ENCODE measurements around the gene CBLN3.

DNA sequence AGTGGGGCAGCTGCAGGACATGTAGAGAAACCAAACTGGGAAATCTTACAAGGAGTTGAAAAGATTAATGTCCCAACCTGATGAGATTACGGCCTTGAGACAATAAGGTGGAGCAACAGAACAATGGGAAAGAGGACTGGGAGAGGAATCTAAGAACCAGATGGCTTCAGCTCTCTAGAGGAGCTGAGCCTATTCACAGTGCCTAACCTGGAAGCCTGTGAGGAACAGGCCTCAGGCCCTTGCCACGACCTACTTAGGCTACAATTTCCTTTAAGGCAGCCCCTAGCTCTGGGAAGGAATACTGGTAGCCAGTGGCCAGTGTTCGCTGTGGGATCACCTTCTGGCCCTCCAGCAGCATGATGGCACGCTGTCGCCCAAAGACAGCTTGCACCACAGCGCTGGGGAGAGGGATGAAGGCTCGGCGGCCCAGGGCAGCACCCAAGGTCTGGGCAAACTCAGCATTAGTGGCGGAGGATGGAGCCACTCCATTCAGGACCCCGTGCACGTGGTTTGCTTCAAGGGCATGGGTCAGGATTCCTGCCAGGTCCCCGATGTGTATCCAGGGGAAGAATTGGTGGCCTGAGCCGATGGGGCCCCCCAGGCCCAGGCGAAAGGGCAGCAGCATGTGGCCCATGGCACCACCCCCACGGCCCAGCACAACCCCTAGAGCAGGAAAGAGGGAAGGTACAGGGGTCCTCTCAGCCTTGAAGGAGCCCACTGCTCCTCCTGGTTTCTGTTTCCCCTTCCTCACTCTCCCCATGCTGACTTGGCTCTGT is 10.6 kb upstream of the CBLN3 start:
- TF ChIP-seq, protein P1, sequence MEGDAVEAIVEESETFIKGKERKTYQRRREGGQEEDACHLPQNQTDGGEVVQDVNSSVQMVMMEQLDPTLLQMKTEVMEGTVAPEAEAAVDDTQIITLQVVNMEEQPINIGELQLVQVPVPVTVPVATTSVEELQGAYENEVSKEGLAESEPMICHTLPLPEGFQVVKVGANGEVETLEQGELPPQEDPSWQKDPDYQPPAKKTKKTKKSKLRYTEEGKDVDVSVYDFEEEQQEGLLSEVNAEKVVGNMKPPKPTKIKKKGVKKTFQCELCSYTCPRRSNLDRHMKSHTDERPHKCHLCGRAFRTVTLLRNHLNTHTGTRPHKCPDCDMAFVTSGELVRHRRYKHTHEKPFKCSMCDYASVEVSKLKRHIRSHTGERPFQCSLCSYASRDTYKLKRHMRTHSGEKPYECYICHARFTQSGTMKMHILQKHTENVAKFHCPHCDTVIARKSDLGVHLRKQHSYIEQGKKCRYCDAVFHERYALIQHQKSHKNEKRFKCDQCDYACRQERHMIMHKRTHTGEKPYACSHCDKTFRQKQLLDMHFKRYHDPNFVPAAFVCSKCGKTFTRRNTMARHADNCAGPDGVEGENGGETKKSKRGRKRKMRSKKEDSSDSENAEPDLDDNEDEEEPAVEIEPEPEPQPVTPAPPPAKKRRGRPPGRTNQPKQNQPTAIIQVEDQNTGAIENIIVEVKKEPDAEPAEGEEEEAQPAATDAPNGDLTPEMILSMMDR (IDR thresholded peaks at IDR 0.05; ENCODE audit: low read depth, low read length), result no peak
- no peak for TF ChIP-seq EZH2phosphoT487 (IDR thresholded peaks at IDR 0.05; ENCODE audit: low read depth)

Measured in OCI-LY3 (cell line).